Mammary epithelial cell (primary cell): ENCODE measurements around the gene CCDC158.

Experiments used
- CTCF ChIP-seq, 2 donors: IDR thresholded peaks in 1 of 2; conservative IDR thresholded peaks in 1 of 2; 2 replicates each; pipeline ENCODE4 v1.5.1; 2011 to 2012; ENCODE audit warnings: inconsistent platforms in 2 of 2, low read length in 2 of 2, mild to moderate bottlenecking in 2 of 2, control low read depth in 1 of 2, low read depth in 1 of 2; ENCODE audit not compliant: insufficient read depth in 1 of 2; ENCODE audit errors: extremely low read depth in 1 of 2
- EZH2 ChIP-seq: IDR thresholded peaks from 2 replicates; pipeline ENCODE4 v1.6.1; 2012; ENCODE audit warnings: low read length, inconsistent platforms, borderline replicate concordance

DNA sequence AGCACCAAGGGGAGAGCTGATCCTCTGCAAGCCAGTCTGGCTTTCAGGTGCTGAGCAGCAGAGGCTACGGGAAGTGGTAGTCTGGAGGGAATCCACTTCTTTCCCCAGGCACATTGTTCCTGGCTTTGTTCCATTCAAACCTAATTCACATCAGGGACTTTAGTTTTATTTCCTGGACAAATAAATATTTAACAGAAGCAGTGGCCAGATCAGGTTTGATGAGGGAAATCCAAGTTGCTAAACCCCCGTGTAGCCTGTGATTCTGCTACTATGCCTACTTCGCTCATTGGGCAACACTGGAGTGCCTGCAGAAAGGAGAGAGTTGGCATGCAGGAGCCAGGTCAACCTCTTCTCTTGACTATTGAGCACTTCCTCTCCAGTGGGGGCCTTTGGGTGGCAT lies 128.2 kb downstream of the CCDC158 start:
- no peak for TF ChIP-seq EZH2
- TF ChIP-seq CTCF (conservative IDR thresholded peaks at IDR 0.05 in 1 of 2, IDR thresholded peaks at IDR 0.05 in 1 of 2; ENCODE audit: extremely low read depth in 1 of 2, insufficient read depth in 1 of 2, low read depth in 1 of 2, low read length in 2 of 2), result no peak
